ENCODE measurements around the gene HAUS6.

GRCh38 chr9:19149230-19149629, 46.5 kb upstream of the HAUS6 start:
- TF ChIP-seq TAF1 (IDR thresholded peaks at IDR 0.05; ENCODE audit: low read depth, low read length) (no peak), POLR2A (IDR thresholded peaks at IDR 0.05; ENCODE audit: low read depth, low read length) (no peak), POU2F2 (IDR thresholded peaks at IDR 0.05; ENCODE audit: low read depth, low read length) (no peak), POLR2AphosphoS5 (IDR thresholded peaks at IDR 0.05; ENCODE audit: low read depth, low read length) (no peak), PAX5 (IDR thresholded peaks at IDR 0.05; ENCODE audit: insufficient read depth, low read length, severe bottlenecking) (no peak)

Data from GM12891 (cell line).